Right atrium auricular region (tissue), 2 donors: ENCODE results near the gene BCORL1. TPM values are rescaled to one million over a fixed set of nuclear protein-coding genes. Genes with fewer than 3 reads are reported as not detected.

Experiments used
- DNase-seq: peaks from one replicate; pipeline ENCODE4 v3.0.0-alpha.2; 2019; ENCODE audit warnings: low spot score
- H3K27ac ChIP-seq, 2 donors: fragments of 200-600 bp; sonication (generic); 1 replicate in 1 of 2; 2 replicates in 1 of 2; pipeline ENCODE4 v1.5.1; 2016 to 2019
- H3K27me3 ChIP-seq, 2 donors: fragments of 200-600 bp; sonication (generic); one replicate each; pipeline versions ENCODE4 v1.5.1 to v1.6.0; 2017 to 2019
- H3K36me3 ChIP-seq: fragments of 200-600 bp; sonication (generic); one replicate; pipeline ENCODE4 v1.5.1; 2016
- H3K4me1 ChIP-seq, 2 donors: fragments of 200-600 bp; sonication (generic); one replicate each; pipeline versions ENCODE4 v1.5.1 to v1.6.0; 2017 to 2019
- H3K4me3 ChIP-seq, 2 donors: fragments of 200-600 bp; sonication (generic); 1 replicate in 1 of 2; 2 replicates in 1 of 2; pipeline ENCODE4 v1.5.1; 2017 to 2019; ENCODE audit warnings: mild to moderate bottlenecking in 1 of 2, moderate library complexity in 1 of 2
- H3K9me3 ChIP-seq, 2 donors: fragments of 200-600 bp; sonication (generic); one replicate each; pipeline ENCODE4 v1.5.1; 2019
- CTCF ChIP-seq, 2 donors: fragments of 200-600 bp; sonication (generic); IDR thresholded peaks; one replicate each; pipeline ENCODE4 v1.5.1; 2019; ENCODE audit warnings: antibody characterized with exemption in 2 of 2
- total RNA-seq, 2 donors: library from RNA; depleted of rRNA; stranded (reverse); fragments of >200 nt; gene quantifications; one replicate each; pipeline ENCODE4 v1.1.0, GENCODE V29; 2016

Gene BCORL1
- total RNA-seq, 2 donors from 2014 or later: 3.1 to 7.5 TPM

- DNase-seq: no peak
These were observed 109.6 kb downstream of the BCORL1 start for GRCh38 chrX:130091980-130092522.

GRCh38 chrX:130093271-130093670 lies 110.8 kb downstream of the BCORL1 start:
- no peaks in the 10 kb centered on the region for H3K9me3 ChIP-seq
- H3K27ac ChIP-seq: no peak overlapping the region
- H3K4me1 ChIP-seq: peaks cover 0 to 16% of the 10 kb centered on the region in 2 donors
- H3K4me3 ChIP-seq: no peak overlapping the region
- H3K27me3 ChIP-seq: no peaks in the 10 kb centered on the region
- H3K36me3 ChIP-seq: no peaks in the 10 kb centered on the region
- no peak for TF ChIP-seq CTCF (IDR thresholded peaks at IDR 0.05)
- no peak for DNase-seq

More at GRCh38 chrX:130091980-130092522, 109.6 kb downstream of the BCORL1 start:
- H3K36me3 ChIP-seq: no peaks in the 10 kb centered on the region
- no peak for TF ChIP-seq CTCF (IDR thresholded peaks at IDR 0.05)
- no peak overlapping the region for H3K4me3 ChIP-seq
- no peak overlapping the region for H3K27ac ChIP-seq
- no peaks in the 10 kb centered on the region for H3K9me3 ChIP-seq
- H3K27me3 ChIP-seq: no peaks in the 10 kb centered on the region
- peaks cover 0 to 6% of the 10 kb centered on the region in 2 donors for H3K4me1 ChIP-seq

GRCh38 chrX:130094696-130095095 lies 112.3 kb downstream of the BCORL1 start:
- H3K4me3 ChIP-seq: no peak overlapping the region
- no peak for DNase-seq
- no peaks in the 10 kb centered on the region for H3K36me3 ChIP-seq
- no peak overlapping the region for H3K27ac ChIP-seq
- H3K27me3 ChIP-seq: no peaks in the 10 kb centered on the region
- no peak for TF ChIP-seq CTCF (IDR thresholded peaks at IDR 0.05)
- peaks cover 0 to 30% of the 10 kb centered on the region in 2 donors for H3K4me1 ChIP-seq
- no peaks in the 10 kb centered on the region for H3K9me3 ChIP-seq

- no peak for DNase-seq
- no peaks in the 10 kb centered on the region for H3K36me3 ChIP-seq
- no peak overlapping the region for H3K4me3 ChIP-seq
- no peak for TF ChIP-seq CTCF (IDR thresholded peaks at IDR 0.05)
- H3K9me3 ChIP-seq: no peaks in the 10 kb centered on the region
- H3K27me3 ChIP-seq: no peaks in the 10 kb centered on the region
- H3K4me1 ChIP-seq: peaks cover 0 to 37% of the 10 kb centered on the region in 2 donors
- no peak overlapping the region for H3K27ac ChIP-seq
These were observed 113.0 kb downstream of the BCORL1 start for GRCh38 chrX:130095249-130096030.

GRCh38 chrX:130097507-130098209 lies 115.2 kb downstream of the BCORL1 start:
- H3K27ac ChIP-seq: no peak overlapping the region
- no peaks in the 10 kb centered on the region for H3K36me3 ChIP-seq
- DNase-seq: no peak
- H3K4me1 ChIP-seq: peaks cover 0 to 37% of the 10 kb centered on the region in 2 donors
- H3K4me3 ChIP-seq: no peak overlapping the region
- no peaks in the 10 kb centered on the region for H3K27me3 ChIP-seq
- no peaks in the 10 kb centered on the region for H3K9me3 ChIP-seq
- no peak for TF ChIP-seq CTCF (IDR thresholded peaks at IDR 0.05)
